ENCODE measurements around the gene PIP4K2C. TPM values are rescaled to one million over a fixed set of nuclear protein-coding genes. Genes with fewer than 3 reads are reported as not detected.

The PIP4K2C gene
- total and polyA plus RNA-seq, 2 donors (not counting 1 experiment from before 2014, with no cell fraction given) = 11.9 to 24.3 TPM

DNA sequence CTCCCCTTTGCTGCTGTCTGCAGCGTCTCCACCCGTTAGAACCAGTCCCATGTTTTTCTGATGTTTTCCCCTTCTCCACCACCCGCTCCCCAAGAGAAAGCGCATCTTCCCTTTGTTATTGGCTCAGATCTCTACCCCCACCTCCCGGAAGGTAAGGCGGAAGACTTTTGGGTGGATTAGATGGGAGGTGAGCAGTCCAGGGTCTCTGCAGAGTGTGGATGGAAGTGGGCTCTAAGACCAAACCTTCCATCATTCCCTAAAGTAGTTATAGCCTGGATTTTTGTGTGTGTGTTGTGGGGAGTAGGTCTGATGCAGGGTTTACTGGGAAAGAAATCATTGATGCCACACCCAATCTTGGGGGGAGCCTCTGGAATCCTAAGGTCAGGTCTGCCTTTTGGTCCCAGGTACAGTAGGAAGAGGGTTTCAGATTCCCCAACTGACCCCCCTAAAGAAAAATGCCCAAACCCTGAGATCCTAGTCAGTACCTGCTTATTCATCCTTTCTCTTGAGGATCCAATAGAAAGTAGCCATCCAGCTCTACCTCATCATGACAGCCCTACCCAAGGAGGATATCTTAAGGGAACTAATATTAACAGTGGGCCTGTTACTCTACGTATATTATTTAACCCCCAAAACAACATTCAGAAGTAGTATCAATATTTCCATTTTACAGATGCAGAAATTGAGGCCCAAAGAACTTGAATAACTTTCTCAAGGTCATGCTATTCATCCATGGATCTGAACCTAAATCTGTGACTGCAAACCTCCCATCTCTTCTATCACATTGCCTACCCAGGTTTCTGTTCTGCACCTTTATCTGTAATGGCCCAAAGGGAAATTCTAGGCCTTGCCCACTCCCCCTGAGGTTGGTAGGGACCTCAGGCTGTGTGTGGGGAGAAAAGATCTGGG, 40.1 kb upstream of the PIP4K2C start:
- H4K20me1 ChIP-seq (ENCODE audit: control insufficient read depth, extremely low read depth, insufficient read depth, low read length) = no peaks in the 10 kb centered on the region
- H3K27me3 ChIP-seq (ENCODE audit: control insufficient read depth, insufficient read depth, low read length) = peaks cover 16% of the 10 kb centered on the region
- H3K27ac ChIP-seq (ENCODE audit: insufficient read depth, low read length) = no peak overlapping the region
- H3K9me3 ChIP-seq (ENCODE audit: control insufficient read depth, insufficient read depth, low read depth, low read length) = no peaks in the 10 kb centered on the region
- no peak for DNase-seq (ENCODE audit: low read depth in 2 of 2)
- H3K4me2 ChIP-seq (ENCODE audit: extremely low read depth, insufficient read depth, low read length) = no peak overlapping the region
- H3K9ac ChIP-seq (ENCODE audit: insufficient read depth, low read length) = no peak overlapping the region
- H3K79me2 ChIP-seq (ENCODE audit: control insufficient read depth, insufficient read depth, low read length) = peaks cover 9% of the 10 kb centered on the region
- H3K4me3 ChIP-seq (replicated peaks in 1 of 4; ENCODE audit: control extremely low read depth in 1 of 4, insufficient read depth in 1 of 4, low read depth in 3 of 4, low read length in 4 of 4) = peak overlapping the region in 2 of 4 experiments; percentile 31 to 64
- H2AFZ ChIP-seq (ENCODE audit: low read length) = no peak overlapping the region
- TF ChIP-seq, protein P1, sequence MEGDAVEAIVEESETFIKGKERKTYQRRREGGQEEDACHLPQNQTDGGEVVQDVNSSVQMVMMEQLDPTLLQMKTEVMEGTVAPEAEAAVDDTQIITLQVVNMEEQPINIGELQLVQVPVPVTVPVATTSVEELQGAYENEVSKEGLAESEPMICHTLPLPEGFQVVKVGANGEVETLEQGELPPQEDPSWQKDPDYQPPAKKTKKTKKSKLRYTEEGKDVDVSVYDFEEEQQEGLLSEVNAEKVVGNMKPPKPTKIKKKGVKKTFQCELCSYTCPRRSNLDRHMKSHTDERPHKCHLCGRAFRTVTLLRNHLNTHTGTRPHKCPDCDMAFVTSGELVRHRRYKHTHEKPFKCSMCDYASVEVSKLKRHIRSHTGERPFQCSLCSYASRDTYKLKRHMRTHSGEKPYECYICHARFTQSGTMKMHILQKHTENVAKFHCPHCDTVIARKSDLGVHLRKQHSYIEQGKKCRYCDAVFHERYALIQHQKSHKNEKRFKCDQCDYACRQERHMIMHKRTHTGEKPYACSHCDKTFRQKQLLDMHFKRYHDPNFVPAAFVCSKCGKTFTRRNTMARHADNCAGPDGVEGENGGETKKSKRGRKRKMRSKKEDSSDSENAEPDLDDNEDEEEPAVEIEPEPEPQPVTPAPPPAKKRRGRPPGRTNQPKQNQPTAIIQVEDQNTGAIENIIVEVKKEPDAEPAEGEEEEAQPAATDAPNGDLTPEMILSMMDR (conservative IDR thresholded peaks at IDR 0.05 in 1 of 2, IDR thresholded peaks at IDR 0.05 in 1 of 2; ENCODE audit: low read depth in 1 of 2, low read length in 2 of 2) = no peak
- TF ChIP-seq EZH2 (IDR thresholded peaks at IDR 0.05; ENCODE audit: low read length, missing control alignments) = no peak
- peaks cover 1% of the 10 kb centered on the region for H3K36me3 ChIP-seq (ENCODE audit: control insufficient read depth, insufficient read depth, low read length)
- H3K4me1 ChIP-seq (ENCODE audit: control insufficient read depth, extremely low read depth, insufficient read depth, low read length) = peaks cover 7% of the 10 kb centered on the region

DNA sequence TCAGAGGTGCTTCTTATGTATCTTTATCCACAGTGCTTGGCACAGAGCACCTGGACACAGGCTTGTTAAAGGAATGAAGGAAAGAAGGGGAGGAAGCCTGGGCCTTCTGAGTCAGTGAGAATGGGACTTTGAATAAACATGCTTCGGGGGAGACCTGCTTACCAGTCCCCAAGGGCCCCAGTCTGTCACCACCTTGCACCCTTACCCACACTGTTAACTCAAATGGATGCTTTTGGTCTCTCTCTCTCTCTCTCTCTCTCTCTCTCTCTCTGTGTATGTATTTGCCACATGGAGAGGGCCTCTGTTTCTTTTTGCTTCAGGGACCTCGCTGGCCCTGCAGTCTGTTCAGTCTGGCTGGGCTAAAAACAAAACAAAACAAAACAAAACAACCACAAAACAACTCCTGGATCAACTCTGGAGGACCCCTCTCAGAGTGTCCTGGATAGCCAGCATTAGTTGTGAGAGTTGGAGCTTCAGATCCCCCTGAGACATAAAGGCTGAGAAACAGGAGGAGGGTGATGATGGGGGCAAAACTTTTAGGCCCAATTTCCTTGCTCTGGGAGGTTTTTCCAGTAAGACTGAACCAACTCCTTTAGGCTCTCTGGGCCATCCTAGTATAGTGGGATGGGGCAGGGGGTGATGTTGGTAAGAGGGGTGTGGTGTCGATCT, 39.2 kb upstream of the PIP4K2C start:
- no peak overlapping the region for H3K4me2 ChIP-seq (ENCODE audit: extremely low read depth, insufficient read depth, low read length)

DNA sequence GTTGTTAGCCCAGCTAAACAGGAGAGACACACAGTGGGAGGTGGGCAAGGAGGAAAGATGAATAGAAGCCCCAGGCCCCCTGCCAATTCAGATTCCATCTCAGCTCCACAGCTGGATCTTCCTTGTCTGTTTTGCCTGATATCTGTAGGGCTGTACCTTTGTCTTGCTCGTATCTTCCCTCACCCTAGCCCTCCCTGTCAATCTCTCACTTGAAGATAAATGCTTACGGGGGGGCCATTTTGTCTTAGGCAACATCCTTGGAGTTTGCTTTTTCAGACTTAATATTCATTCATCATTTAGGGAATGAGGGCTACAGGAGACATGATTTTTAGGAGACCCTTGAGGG, 38.7 kb upstream of the PIP4K2C start:
- Histone ChIP-seq H3K9me3 (ENCODE audit: control insufficient read depth, insufficient read depth, low read depth, low read length) (no peaks in the 10 kb centered on the region), H3K4me1 (ENCODE audit: control insufficient read depth, extremely low read depth, insufficient read depth, low read length) (peaks cover 4% of the 10 kb centered on the region), H3K27ac (ENCODE audit: insufficient read depth, low read length) (no peak overlapping the region), H2AFZ (ENCODE audit: low read length) (no peak overlapping the region), H3K27me3 (ENCODE audit: control insufficient read depth, insufficient read depth, low read length) (peaks cover 16% of the 10 kb centered on the region), H3K9ac (ENCODE audit: insufficient read depth, low read length) (no peak overlapping the region), H3K4me2 (ENCODE audit: extremely low read depth, insufficient read depth, low read length) (no peak overlapping the region), H3K79me2 (ENCODE audit: control insufficient read depth, insufficient read depth, low read length) (no peaks in the 10 kb centered on the region), H4K20me1 (ENCODE audit: control insufficient read depth, extremely low read depth, insufficient read depth, low read length) (no peaks in the 10 kb centered on the region), H3K4me3 (replicated peaks in 1 of 4; ENCODE audit: control extremely low read depth in 1 of 4, insufficient read depth in 1 of 4, low read depth in 3 of 4, low read length in 4 of 4) (no peak overlapping the region), H3K36me3 (ENCODE audit: control insufficient read depth, insufficient read depth, low read length) (no peaks in the 10 kb centered on the region)
- no peak for TF ChIP-seq EZH2 (IDR thresholded peaks at IDR 0.05; ENCODE audit: low read length, missing control alignments)
- DNase-seq (ENCODE audit: low read depth in 2 of 2) = no peak

More for the DNA sequence above, 39.2 kb upstream of the PIP4K2C start:
- TF ChIP-seq, protein P1 (conservative IDR thresholded peaks at IDR 0.05 in 1 of 2, IDR thresholded peaks at IDR 0.05 in 1 of 2; ENCODE audit: low read depth in 1 of 2, low read length in 2 of 2) = no peak
- TF ChIP-seq EZH2 (IDR thresholded peaks at IDR 0.05; ENCODE audit: low read length, missing control alignments) = no peak
- Histone ChIP-seq H3K4me3 (replicated peaks in 1 of 4; ENCODE audit: control extremely low read depth in 1 of 4, insufficient read depth in 1 of 4, low read depth in 3 of 4, low read length in 4 of 4) (no peak overlapping the region), H3K9ac (ENCODE audit: insufficient read depth, low read length) (no peak overlapping the region), H3K4me1 (ENCODE audit: control insufficient read depth, extremely low read depth, insufficient read depth, low read length) (peaks cover 4% of the 10 kb centered on the region), H3K27ac (ENCODE audit: insufficient read depth, low read length) (no peak overlapping the region), H2AFZ (ENCODE audit: low read length) (no peak overlapping the region), H4K20me1 (ENCODE audit: control insufficient read depth, extremely low read depth, insufficient read depth, low read length) (no peaks in the 10 kb centered on the region), H3K27me3 (ENCODE audit: control insufficient read depth, insufficient read depth, low read length) (peaks cover 16% of the 10 kb centered on the region), H3K79me2 (ENCODE audit: control insufficient read depth, insufficient read depth, low read length) (no peaks in the 10 kb centered on the region), H3K9me3 (ENCODE audit: control insufficient read depth, insufficient read depth, low read depth, low read length) (no peaks in the 10 kb centered on the region), H3K36me3 (ENCODE audit: control insufficient read depth, insufficient read depth, low read length) (no peaks in the 10 kb centered on the region)
- DNase-seq (ENCODE audit: low read depth in 2 of 2) = no peak
